Measurements from ENCODE around the gene PRR30.

Gene PRR30

GRCh38 chr2:27092696-27093429 lies 46.3 kb downstream of the PRR30 start:
- Histone ChIP-seq H3K36me3 (replicated peaks; ENCODE audit: insufficient read depth, low read length) (no peaks in the 10 kb centered on the region), H3K4me2 (ENCODE audit: low read depth, low read length) (no peak overlapping the region), H3K4me1 (ENCODE audit: low read length) (peaks cover 4% of the 10 kb centered on the region; the same call in 1 of the 2 replicates), H3K4me3 (ENCODE audit: low read length) (no peak overlapping the region), H3K27me3 (replicated peaks; ENCODE audit: insufficient read depth, low read length) (no peaks in the 10 kb centered on the region), H2AFZ (ENCODE audit: low read length) (no peak overlapping the region), H3K27ac (ENCODE audit: low read length) (no peak overlapping the region), H3K79me2 (ENCODE audit: low read length) (peaks cover 14% of the 10 kb centered on the region), H3K9me3 (replicated peaks; ENCODE audit: insufficient read depth, low read length) (no peaks in the 10 kb centered on the region), H3K9me2 (replicated peaks; ENCODE audit: insufficient read depth, low read length) (no peaks in the 10 kb centered on the region), H3F3A (ENCODE audit: insufficient read depth, low read length) (no peaks in the 10 kb centered on the region), H4K20me1 (ENCODE audit: insufficient read depth, low read length) (no peaks in the 10 kb centered on the region), H3K9ac (ENCODE audit: low read length) (no peak overlapping the region)
- TF ChIP-seq EZH2 (optimal IDR thresholded peaks at IDR 0.05; ENCODE audit: low read depth, low read length) (no peak), EZH2phosphoT487 (IDR thresholded peaks at IDR 0.05; ENCODE audit: low read length) (no peak)
- TF ChIP-seq, protein P1, sequence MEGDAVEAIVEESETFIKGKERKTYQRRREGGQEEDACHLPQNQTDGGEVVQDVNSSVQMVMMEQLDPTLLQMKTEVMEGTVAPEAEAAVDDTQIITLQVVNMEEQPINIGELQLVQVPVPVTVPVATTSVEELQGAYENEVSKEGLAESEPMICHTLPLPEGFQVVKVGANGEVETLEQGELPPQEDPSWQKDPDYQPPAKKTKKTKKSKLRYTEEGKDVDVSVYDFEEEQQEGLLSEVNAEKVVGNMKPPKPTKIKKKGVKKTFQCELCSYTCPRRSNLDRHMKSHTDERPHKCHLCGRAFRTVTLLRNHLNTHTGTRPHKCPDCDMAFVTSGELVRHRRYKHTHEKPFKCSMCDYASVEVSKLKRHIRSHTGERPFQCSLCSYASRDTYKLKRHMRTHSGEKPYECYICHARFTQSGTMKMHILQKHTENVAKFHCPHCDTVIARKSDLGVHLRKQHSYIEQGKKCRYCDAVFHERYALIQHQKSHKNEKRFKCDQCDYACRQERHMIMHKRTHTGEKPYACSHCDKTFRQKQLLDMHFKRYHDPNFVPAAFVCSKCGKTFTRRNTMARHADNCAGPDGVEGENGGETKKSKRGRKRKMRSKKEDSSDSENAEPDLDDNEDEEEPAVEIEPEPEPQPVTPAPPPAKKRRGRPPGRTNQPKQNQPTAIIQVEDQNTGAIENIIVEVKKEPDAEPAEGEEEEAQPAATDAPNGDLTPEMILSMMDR (IDR thresholded peaks at IDR 0.05; ENCODE audit: low read length): no peak
- DNase-seq: no peak

- H3K4me2 ChIP-seq (ENCODE audit: low read depth, low read length): no peak overlapping the region
Measured at GRCh38 chr2:27091746-27092695, 47.2 kb downstream of the PRR30 start.

GRCh38 chr2:27089111-27089954 lies 49.9 kb downstream of the PRR30 start:
- H3K27ac ChIP-seq (ENCODE audit: low read length): no peak overlapping the region
- no peaks in the 10 kb centered on the region for H3K9me3 ChIP-seq (replicated peaks; ENCODE audit: insufficient read depth, low read length)
- H3F3A ChIP-seq (ENCODE audit: insufficient read depth, low read length): peaks cover 17% of the 10 kb centered on the region
- no peaks in the 10 kb centered on the region for H4K20me1 ChIP-seq (ENCODE audit: insufficient read depth, low read length)
- H3K4me3 ChIP-seq (ENCODE audit: low read length): no peak overlapping the region
- DNase-seq: no peak
- no peak overlapping the region for H3K4me2 ChIP-seq (ENCODE audit: low read depth, low read length)
- no peaks in the 10 kb centered on the region for H3K36me3 ChIP-seq (replicated peaks; ENCODE audit: insufficient read depth, low read length)
- H3K79me2 ChIP-seq (ENCODE audit: low read length): peaks cover 18% of the 10 kb centered on the region
- peaks cover 4% of the 10 kb centered on the region; the same call in 1 of the 2 replicates for H3K4me1 ChIP-seq (ENCODE audit: low read length)
- TF ChIP-seq, protein P1 (IDR thresholded peaks at IDR 0.05; ENCODE audit: low read length): no peak
- TF ChIP-seq EZH2phosphoT487 (IDR thresholded peaks at IDR 0.05; ENCODE audit: low read length) (no peak), EZH2 (optimal IDR thresholded peaks at IDR 0.05; ENCODE audit: low read depth, low read length) (no peak)
- H2AFZ ChIP-seq (ENCODE audit: low read length): no peak overlapping the region
- H3K27me3 ChIP-seq (replicated peaks; ENCODE audit: insufficient read depth, low read length): no peaks in the 10 kb centered on the region
- no peak overlapping the region for H3K9ac ChIP-seq (ENCODE audit: low read length)
- H3K9me2 ChIP-seq (replicated peaks; ENCODE audit: insufficient read depth, low read length): no peaks in the 10 kb centered on the region

More at GRCh38 chr2:27091746-27092695, 47.2 kb downstream of the PRR30 start:
- peaks cover 18% of the 10 kb centered on the region for H3K79me2 ChIP-seq (ENCODE audit: low read length)
- H3K9ac ChIP-seq (ENCODE audit: low read length): no peak overlapping the region
- no peak overlapping the region for H3K27ac ChIP-seq (ENCODE audit: low read length)
- no peaks in the 10 kb centered on the region for H3K9me3 ChIP-seq (replicated peaks; ENCODE audit: insufficient read depth, low read length)
- no peaks in the 10 kb centered on the region for H4K20me1 ChIP-seq (ENCODE audit: insufficient read depth, low read length)
- TF ChIP-seq EZH2 (optimal IDR thresholded peaks at IDR 0.05; ENCODE audit: low read depth, low read length): no peak
- no peaks in the 10 kb centered on the region for H3K9me2 ChIP-seq (replicated peaks; ENCODE audit: insufficient read depth, low read length)
- H3K4me1 ChIP-seq (ENCODE audit: low read length): peaks cover 8% of the 10 kb centered on the region
- peaks cover 8% of the 10 kb centered on the region for H3F3A ChIP-seq (ENCODE audit: insufficient read depth, low read length)
- H3K4me3 ChIP-seq (ENCODE audit: low read length): no peak overlapping the region
- no peak for DNase-seq
- no peak overlapping the region for H2AFZ ChIP-seq (ENCODE audit: low read length)
- no peaks in the 10 kb centered on the region for H3K36me3 ChIP-seq (replicated peaks; ENCODE audit: insufficient read depth, low read length)
- no peaks in the 10 kb centered on the region for H3K27me3 ChIP-seq (replicated peaks; ENCODE audit: insufficient read depth, low read length)
